ENCODE results near the gene CTSZ.

The CTSZ gene

DNA sequence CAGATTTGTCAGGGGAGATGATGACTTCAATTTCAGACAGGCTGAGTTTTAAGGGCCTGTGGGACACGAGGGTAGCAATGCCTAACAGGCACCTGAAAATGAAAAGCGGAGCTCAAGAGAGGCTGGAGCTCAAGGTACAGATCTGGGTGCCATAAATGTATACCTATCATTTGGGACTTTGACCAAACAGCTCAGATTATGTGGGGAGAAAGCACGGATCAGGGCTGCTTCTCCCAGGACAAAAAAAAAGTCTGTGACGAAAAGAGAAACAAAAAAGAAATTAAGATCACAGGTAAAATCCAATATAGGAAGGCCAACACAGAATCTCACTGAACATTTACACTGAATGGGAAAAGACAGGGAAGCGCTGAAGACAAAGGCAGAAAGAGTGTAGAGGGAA lies 33.6 kb upstream of the CTSZ start:
- no peak overlapping the region for H3K4me3 ChIP-seq (ENCODE audit: low read depth, low read length)
- DNase-seq (ENCODE audit: low read depth), result no peak
- TF ChIP-seq, protein P1, sequence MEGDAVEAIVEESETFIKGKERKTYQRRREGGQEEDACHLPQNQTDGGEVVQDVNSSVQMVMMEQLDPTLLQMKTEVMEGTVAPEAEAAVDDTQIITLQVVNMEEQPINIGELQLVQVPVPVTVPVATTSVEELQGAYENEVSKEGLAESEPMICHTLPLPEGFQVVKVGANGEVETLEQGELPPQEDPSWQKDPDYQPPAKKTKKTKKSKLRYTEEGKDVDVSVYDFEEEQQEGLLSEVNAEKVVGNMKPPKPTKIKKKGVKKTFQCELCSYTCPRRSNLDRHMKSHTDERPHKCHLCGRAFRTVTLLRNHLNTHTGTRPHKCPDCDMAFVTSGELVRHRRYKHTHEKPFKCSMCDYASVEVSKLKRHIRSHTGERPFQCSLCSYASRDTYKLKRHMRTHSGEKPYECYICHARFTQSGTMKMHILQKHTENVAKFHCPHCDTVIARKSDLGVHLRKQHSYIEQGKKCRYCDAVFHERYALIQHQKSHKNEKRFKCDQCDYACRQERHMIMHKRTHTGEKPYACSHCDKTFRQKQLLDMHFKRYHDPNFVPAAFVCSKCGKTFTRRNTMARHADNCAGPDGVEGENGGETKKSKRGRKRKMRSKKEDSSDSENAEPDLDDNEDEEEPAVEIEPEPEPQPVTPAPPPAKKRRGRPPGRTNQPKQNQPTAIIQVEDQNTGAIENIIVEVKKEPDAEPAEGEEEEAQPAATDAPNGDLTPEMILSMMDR (conservative IDR thresholded peaks at IDR 0.05; ENCODE audit: low read depth, low read length), result no peak

DNA sequence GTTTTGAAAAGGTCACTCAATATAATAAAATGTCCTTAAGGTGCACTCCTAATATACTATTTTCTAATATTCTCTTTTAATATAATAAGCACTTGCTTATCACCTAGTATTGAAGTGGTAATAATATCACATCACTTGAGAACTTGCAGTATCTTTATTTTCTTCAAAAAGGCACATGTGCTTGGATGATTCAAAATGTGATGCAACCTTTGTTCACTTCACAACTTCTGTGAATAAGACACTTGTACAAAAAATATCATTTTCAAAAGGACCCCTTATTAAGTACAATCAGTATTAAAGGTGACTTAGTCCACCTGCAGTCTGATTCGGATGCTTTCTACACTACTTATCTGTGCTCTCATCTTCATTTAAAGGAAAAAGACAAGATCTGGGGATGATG lies 32.2 kb upstream of the CTSZ start:
- peak; percentile 43 for DNase-seq (ENCODE audit: low read depth)
- H3K4me3 ChIP-seq (ENCODE audit: low read depth, low read length), result no peak overlapping the region
- TF ChIP-seq, protein P1 (conservative IDR thresholded peaks at IDR 0.05; ENCODE audit: low read depth, low read length), result no peak

DNA sequence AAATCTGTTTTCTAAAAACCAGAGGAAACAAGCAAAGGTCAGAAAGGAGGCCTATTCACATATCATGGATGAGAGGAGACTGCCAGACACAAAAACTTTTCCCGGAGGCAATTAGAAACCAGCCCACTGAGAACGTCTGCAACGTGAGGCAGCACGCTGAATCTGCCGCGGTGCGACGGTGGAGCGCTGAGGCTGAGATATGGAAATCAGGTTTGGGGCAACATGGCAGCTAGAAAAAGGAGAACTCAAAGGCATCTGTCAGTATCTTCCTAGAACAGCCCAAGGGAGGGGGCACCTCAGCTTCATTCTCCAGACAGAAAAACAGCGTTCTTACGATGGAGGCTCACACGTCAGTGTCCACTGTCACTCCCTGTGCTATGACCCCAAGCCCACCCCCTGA lies 30.3 kb upstream of the CTSZ start:
- H3K4me3 ChIP-seq (ENCODE audit: low read depth, low read length), result no peak overlapping the region
- TF ChIP-seq, protein P1 (conservative IDR thresholded peaks at IDR 0.05; ENCODE audit: low read depth, low read length), result no peak
- no peak for DNase-seq (ENCODE audit: low read depth)

DNA sequence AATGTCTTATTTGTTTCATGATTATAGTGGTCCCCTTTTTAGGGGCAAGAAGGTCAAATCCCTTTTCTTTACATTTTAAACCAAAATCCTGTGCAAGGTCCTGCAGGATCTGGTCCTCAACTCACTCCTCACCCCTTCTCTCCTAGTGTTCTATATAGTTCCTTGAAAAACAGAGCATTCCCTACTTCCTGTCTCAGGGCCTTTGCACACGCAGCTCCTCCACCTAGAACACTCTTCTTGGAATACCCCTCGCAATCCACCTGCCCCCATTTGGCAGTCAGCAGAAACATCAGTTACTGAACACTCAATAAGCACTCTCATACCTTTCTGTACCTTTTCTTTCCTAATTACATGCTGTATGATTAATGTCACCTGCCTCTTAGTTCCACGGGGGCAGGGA lies 28.3 kb upstream of the CTSZ start:
- no peak for DNase-seq (ENCODE audit: low read depth)

DNA sequence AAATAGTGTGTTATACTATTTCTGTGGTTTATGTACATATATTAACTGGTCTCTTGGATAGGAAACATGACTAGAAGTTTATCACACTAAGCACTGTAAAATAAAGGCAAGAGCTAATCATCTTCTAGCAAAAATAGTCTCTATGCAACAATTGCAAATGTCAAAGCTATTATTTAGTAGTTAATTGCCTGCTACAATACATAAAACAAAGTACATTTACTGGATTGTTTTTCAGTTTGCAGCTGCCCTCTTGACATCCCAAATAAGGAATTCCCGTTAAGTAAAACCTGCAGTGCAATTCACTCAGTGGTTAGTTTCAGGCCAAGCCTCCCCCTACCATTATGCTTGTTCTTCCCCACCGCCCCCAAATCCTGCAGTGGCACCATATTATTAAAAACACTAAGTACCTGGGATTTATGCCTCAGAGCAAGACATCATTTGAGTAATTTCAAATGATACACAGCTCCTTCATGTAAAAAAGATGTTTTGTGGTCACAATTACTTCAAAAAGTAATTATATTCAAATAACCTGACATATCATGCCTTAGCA lies 26.6 kb upstream of the CTSZ start:
- TF ChIP-seq, protein P1 (conservative IDR thresholded peaks at IDR 0.05; ENCODE audit: low read depth, low read length), result no peak
- no peak for DNase-seq (ENCODE audit: low read depth)
- no peak overlapping the region for H3K4me3 ChIP-seq (ENCODE audit: low read depth, low read length)

More for the DNA sequence above, 28.3 kb upstream of the CTSZ start:
- TF ChIP-seq, protein P1 (conservative IDR thresholded peaks at IDR 0.05; ENCODE audit: low read depth, low read length), result no peak
- no peak overlapping the region for H3K4me3 ChIP-seq (ENCODE audit: low read depth, low read length)

DNA sequence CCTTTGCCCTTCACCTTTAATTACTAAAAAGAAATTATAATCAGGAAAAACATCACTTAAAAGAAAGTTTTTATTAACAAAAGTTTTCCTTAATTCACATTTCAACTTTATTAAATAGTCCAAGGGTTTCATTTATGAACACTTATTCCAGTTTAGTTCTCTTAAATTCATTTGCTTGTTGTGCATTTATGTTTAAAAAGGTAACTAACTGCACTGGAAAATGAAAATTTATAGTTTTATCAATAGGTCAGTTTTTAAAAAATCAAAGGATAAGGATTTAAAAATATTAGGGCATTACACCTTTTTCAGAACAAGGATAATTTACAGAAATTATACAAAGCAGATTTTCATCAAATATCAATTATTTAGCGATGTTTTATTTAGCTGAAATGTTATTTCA lies 26.0 kb upstream of the CTSZ start:
- TF ChIP-seq, protein P1 (conservative IDR thresholded peaks at IDR 0.05; ENCODE audit: low read depth, low read length), result no peak
- H3K4me3 ChIP-seq (ENCODE audit: low read depth, low read length), result no peak overlapping the region
- DNase-seq (ENCODE audit: low read depth), result no peak

DNA sequence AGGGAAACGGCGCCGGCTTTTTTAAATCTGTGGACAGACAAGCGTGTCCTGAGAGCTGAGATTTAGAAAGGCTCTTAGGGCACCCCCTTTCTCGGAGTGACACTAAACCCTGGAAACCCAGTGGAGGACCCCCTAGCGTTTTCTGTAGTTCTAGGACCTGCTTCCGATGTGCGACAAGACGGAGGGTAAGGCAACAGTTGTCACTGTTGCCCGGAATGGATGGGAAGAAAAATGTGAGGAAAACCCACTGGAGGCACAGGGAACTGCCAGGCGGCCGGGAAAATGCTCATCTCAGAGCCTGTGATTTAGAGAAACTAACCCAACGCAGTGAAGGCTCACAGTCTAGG lies 25.6 kb upstream of the CTSZ start:
- TF ChIP-seq, protein P1 (conservative IDR thresholded peaks at IDR 0.05; ENCODE audit: low read depth, low read length), result peak; percentile 25
- peak overlapping the region; percentile 89 for H3K4me3 ChIP-seq (ENCODE audit: low read depth, low read length)
- DNase-seq (ENCODE audit: low read depth), result no peak
